Measurements from ENCODE around the gene C3orf18.
A peak's percentile ranks its signal among the peaks of the same experiment; 100 is the strongest.
"Not testable (repeated sequence)": the region's sequence is repeated elsewhere in the genome, so short reads cannot be mapped to it uniquely, and the experiment has no call there.

Gene C3orf18

DNA sequence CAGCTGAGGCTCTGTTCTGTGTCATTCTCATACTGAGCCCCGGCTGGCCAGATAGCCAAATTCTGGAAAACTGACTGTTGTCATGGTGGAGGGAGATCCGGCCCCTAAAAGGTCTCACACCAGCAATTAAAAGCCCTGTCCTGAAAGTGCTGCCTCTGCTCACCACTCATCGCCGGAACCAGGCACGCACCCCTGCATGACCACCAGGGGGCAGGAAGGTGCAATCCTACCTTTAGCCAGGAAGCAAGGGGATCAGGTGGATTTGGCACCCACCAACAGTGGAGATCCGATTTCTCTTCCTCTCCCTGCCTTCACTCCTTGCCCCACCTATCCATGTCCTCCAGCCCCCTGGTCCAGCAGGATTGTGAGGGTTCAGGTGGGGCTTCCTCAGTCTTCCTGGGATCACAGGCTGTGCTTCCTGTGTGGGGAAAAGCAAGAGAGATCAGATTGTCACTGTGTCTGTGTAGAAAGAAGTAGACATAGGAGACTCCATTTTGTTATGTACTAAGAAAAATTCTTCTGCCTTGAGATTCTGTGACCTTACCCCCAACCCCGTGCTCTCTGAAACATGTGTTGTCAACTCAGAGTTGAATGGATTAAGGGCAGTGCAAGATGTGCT, 48.0 kb downstream of the C3orf18 start:
- peak; percentile 80 for DNase-seq

DNA sequence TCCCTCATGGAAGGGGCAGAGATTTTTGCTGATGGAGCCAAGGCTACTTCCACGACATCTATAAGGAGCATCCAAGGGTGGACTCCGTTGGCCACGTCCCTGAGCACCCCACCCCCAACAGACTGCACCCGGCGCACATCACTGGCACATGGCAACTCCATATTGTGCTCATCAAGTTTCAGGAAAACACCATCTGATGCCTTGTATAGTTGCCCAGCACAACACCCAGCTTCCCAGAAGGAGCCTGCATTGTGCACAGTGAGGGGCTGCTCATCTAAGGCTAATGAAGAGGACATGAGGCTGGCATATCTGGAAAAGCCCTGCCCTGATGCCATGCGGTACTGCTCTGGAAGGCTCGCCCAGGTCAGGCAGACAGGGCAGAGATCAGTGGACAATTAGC, 49.1 kb downstream of the C3orf18 start:
- DNase-seq, result no peak

DNA sequence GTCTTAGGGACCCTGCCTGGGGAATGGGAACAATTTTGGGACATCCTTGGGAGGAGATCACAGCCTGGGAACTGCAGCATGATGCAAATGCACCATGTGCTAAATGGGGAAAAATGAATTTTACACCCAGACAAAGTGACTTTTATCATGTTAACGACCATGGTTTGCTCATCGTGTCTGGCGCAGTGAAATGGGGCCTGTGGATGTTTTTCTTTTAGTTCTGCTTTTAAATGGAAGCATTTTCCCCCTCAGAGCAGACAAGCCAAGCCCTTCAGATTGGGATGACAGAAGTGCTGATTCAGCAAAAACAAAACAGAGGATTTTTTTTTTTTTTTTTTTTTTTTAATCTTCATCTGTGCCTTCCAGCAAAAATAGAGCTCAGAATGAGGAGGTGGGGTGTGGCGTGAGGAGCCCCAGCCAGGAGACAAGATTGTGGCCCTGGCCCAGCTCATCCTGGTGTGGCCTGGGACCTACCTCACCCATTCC, 49.8 kb downstream of the C3orf18 start:
- DNase-seq, result no peak

DNA sequence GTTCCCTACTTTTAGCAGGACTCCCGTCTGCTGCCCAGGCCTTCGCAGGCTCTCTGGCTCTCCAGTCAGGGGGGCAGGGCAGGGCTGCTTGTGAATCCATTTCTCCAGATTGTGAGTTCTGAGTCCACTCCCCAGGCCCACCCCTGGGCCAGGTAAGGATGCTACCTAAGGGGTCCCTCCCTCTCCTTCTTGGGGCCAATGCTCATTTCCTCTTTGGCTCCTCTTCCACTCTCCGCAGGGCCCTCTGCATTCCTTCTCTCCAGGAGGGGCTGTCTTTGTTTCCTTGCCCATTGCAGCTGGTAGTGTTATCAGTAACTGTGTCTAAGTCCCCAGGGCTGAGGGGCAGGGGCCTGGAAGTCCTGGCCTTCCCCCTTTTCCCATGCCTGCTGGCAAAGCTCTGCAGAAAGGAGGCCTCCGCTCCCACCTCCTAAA, 51.1 kb downstream of the C3orf18 start:
- DNase-seq, result no peak

DNA sequence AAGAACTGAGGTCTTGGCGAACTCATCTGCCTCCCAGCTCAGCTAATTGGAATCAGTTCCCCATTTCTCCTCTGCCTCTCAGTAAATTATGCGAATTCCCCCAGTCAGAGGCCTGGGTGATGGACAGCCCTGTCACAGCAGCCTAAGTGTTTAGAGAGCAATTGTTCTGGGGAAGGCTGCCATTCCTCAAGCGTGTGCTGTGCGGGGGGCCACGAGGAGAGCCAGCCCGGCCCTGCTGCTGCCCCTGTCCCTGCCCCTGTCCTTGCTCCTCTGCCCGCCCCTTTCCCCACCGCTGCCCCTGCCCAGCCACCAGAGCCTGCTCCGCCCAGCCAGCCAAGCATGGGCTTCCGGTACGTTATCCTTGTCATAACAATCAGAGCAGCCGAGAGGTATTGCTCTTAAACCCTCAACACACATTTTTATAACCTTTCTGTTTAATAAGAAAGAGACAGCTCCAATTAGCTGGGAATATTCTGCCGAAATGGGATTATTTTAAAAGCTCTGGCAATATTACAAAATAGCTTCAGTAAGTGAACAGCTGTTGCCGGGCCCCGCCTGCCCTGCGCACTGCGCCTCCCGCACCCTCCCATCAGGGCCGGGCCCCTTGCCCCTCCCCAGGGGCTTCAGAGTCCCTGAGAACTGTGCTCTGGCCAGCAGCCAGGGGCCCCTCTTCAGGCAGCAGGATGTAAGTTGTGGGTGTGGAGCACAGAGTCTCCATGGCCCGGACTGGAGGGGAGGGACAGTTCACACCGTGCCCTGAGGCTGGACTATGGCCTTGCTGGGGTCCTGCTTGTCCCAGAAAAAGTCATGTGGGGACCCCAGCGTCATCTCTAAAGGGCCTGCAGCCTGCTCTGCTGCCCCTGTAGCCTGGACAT, 51.7 kb downstream of the C3orf18 start:
- peak; percentile 17 for DNase-seq

DNA sequence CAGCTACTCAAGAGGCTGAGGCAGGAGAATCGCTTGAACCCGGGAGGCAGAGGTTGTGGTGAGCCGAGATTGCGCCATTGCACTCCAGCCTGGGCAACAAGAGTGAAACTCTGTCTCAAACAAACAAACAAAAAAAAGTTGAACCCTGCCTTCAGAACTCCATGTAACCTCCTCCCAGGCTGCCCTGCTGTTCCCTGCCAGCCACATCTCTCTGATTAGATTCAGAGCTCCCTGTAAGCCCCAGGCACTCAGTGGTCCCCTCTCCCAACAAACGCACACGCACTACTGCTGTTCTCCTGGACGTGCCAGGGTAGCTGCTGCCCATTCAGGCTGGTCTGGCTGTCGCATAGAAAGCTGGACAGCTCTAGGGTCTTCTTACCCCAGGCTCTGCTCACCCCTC, 54.6 kb downstream of the C3orf18 start:
- not testable (repeated sequence) for DNase-seq

DNA sequence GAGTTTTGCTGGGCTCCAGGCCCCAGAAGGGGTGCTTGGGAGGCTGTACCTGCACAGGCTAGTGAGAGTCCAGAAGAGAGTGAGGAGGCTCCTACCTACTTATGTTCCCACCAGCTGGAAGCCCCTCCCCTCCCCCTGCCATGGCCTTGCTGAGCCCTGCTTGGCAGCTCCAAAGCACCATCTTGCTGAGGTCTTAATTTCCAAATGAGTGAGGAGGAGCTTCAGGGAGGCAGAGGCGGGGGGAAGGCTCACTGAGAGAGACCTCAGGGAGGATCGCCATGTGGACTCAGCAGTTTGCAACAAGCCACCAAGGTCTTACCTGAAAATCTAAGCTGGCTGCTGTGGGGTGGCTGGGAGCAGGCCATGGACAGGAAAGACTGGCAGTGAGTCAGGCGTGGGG, 55.4 kb downstream of the C3orf18 start:
- no peak for DNase-seq

DNA sequence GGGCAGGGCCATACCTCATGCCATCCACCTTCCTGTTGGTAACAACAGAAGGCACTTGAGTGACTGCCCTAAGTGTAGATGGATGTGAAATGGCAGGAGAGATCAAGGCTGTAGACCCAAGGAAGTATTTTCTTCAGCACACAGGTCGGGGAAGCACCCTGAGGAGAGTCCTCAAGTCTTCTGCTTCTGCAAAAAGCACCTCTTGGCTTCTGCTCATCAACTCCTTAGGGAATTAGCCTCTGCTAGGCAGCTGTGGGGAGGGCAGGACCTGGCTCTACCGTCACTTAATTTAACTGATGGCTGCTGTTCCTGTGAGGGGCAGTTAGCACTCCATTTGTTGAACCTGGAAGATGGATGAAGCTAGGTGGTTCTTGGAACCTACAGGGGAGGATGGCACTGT, 57.2 kb downstream of the C3orf18 start:
- no peak for DNase-seq

DNA sequence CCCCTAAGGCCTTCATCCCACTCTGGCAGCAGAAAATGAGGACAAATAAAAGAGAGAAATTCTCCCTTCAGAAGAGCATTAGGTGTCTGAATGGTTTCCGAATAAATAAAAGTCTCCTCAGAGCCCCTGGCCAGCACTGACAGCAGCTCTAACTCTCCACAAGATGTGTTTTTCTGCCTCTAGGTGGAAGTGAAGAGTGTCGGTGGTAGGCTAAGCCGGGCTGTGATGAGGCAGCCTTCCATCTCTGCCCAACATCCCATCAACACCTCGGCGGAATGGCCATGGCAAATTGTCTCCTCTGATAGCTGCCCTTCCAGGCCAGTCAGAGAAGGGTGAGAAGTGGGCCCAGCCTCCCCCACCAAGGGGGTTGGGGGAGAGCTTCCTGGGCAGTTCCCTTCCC, 57.8 kb downstream of the C3orf18 start:
- no peak for DNase-seq

DNA sequence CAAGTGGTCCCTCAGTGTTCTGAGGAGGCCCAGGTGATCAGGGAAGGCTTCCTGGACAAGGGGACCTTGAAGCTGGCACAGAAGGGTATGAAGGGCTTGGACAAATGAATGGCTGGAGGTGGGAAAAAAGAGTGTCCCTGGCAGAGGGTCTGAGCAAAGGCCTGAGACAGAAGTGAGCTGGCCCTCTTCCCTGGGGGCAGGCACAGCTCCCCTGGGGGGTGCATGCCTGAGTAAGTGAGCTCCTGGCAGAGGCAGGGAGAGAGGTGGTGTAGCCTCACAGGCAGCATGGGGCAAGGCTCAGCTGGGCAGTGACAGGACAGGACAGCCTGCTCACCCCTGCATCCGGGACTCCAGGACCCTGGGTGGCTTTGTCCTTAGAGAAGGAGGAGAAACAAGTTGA, 58.7 kb downstream of the C3orf18 start:
- DNase-seq, result no peak
